ENCODE data around the gene SPTA1.

Gene SPTA1

GRCh38 chr1:158570480-158570879 is 116.0 kb downstream of the SPTA1 start, which contains the start of gene OR6P1:
OR6P1 (minus strand) TSS chr1:158570580; CDS start chr1:158563604, 6,976 bp downstream.
- no peak for DNase-seq (ENCODE audit: low read depth)

- DNase-seq (ENCODE audit: low read depth), result no peak
These were observed 121.9 kb downstream of the SPTA1 start for GRCh38 chr1:158564608-158565007.

- no peak for DNase-seq (ENCODE audit: low read depth)
These were observed 122.7 kb downstream of the SPTA1 start for GRCh38 chr1:158563853-158564252.
